Fibroblast of peridontal ligament (primary cell): ENCODE data around the gene PTPRT.

ENCODE experiments used
- DNase-seq: peaks from one replicate; pipeline ENCODE4 v3.0.0-alpha.2; 2010; ENCODE audit errors: extremely low read depth

Gene PTPRT

GRCh38 chr20:43119720-43120119 lies 70.0 kb downstream of the PTPRT start:
- no peak for DNase-seq

GRCh38 chr20:43102394-43102793 lies 87.3 kb downstream of the PTPRT start:
- DNase-seq, result no peak

GRCh38 chr20:43096931-43097260 lies 92.8 kb downstream of the PTPRT start:
- DNase-seq, result no peak

GRCh38 chr20:43096126-43096930 lies 93.4 kb downstream of the PTPRT start:
- DNase-seq, result no peak

GRCh38 chr20:43095034-43095433 lies 94.7 kb downstream of the PTPRT start:
- no peak for DNase-seq

GRCh38 chr20:43092386-43093088 lies 97.2 kb downstream of the PTPRT start:
- no peak for DNase-seq

GRCh38 chr20:43068482-43068881 lies 121.2 kb downstream of the PTPRT start:
- no peak for DNase-seq

- no peak for DNase-seq
Observed at GRCh38 chr20:43066125-43066524, 123.6 kb downstream of the PTPRT start.

GRCh38 chr20:43065299-43065698 lies 124.4 kb downstream of the PTPRT start:
- no peak for DNase-seq

- DNase-seq, result no peak
Observed at GRCh38 chr20:43058077-43058476, 131.6 kb downstream of the PTPRT start.

- DNase-seq, result no peak
Observed at GRCh38 chr20:43057317-43057716, 132.4 kb downstream of the PTPRT start.

GRCh38 chr20:43055181-43055884 lies 134.4 kb downstream of the PTPRT start:
- DNase-seq, result no peak

GRCh38 chr20:43052532-43052931 lies 137.2 kb downstream of the PTPRT start:
- no peak for DNase-seq

GRCh38 chr20:43046966-43047365 lies 142.7 kb downstream of the PTPRT start:
- no peak for DNase-seq

- DNase-seq, result no peak
Observed at GRCh38 chr20:43043887-43044286, 145.8 kb downstream of the PTPRT start.

GRCh38 chr20:43040427-43040826 lies 149.3 kb downstream of the PTPRT start:
- no peak for DNase-seq

- DNase-seq, result no peak
Observed at GRCh38 chr20:43037605-43038309, 151.9 kb downstream of the PTPRT start.

GRCh38 chr20:43034981-43035724 lies 154.6 kb downstream of the PTPRT start:
- DNase-seq, result no peak

- DNase-seq, result no peak
Observed at GRCh38 chr20:43032459-43032858, 157.2 kb downstream of the PTPRT start.

GRCh38 chr20:43029176-43029575 lies 160.5 kb downstream of the PTPRT start:
- no peak for DNase-seq

- no peak for DNase-seq
Observed at GRCh38 chr20:43028470-43028869, 161.2 kb downstream of the PTPRT start.
